ENCODE results near the gene RRAGB. TPM values are rescaled to one million over a fixed set of nuclear protein-coding genes. Genes with fewer than 3 reads are reported as not detected.
"Not testable (repeated sequence)": the region's sequence is repeated elsewhere in the genome, so short reads cannot be mapped to it uniquely, and the experiment has no call there.

Gene RRAGB
- total RNA-seq, 1 donor from 2014 or later, result 9.9 TPM

- DNase-seq (no peak), ATAC-seq (no peak)
- intact Hi-C loops (cut with micrococcal nuclease), result no loop called here
Observed at GRCh38 chrX:55754861-55755294, 37.3 kb downstream of the RRAGB start.

- DNase-seq, result no peak
- intact Hi-C loops (cut with micrococcal nuclease), result no loop called here
- no peak for ATAC-seq
Observed at GRCh38 chrX:55758033-55758432, 40.5 kb downstream of the RRAGB start.

GRCh38 chrX:55759478-55759877 is 41.9 kb downstream of the RRAGB start:
- intact Hi-C loops (cut with micrococcal nuclease), result no loop called here
- DNase-seq (no peak), ATAC-seq (no peak)

- DNase-seq, result no peak
- no peak for ATAC-seq
- intact Hi-C loops (cut with micrococcal nuclease), result no loop called here
Observed at GRCh38 chrX:55767100-55767499, 49.6 kb downstream of the RRAGB start.

- ATAC-seq; DNase-seq; intact Hi-C loops (cut with micrococcal nuclease): not testable (repeated sequence)
Observed at GRCh38 chrX:55774419-55774818, 56.9 kb downstream of the RRAGB start.

GRCh38 chrX:55777596-55777995 is 60.0 kb downstream of the RRAGB start:
- intact Hi-C loops (cut with micrococcal nuclease), result no loop called here
- ATAC-seq (no peak), DNase-seq (no peak)

GRCh38 chrX:55778322-55778721 is 60.8 kb downstream of the RRAGB start:
- no peak for ATAC-seq
- intact Hi-C loops (cut with micrococcal nuclease), result no loop called here
- DNase-seq, result no peak

- DNase-seq (no peak), ATAC-seq (no peak)
- intact Hi-C loops (cut with micrococcal nuclease), result no loop called here
Observed at GRCh38 chrX:55783723-55784122, 66.2 kb downstream of the RRAGB start.

- intact Hi-C loops (cut with micrococcal nuclease), result no loop called here
- DNase-seq, result no peak
- ATAC-seq, result no peak
Observed at GRCh38 chrX:55787063-55787462, 69.5 kb downstream of the RRAGB start.

- no peak for ATAC-seq
- DNase-seq, result no peak
Observed at GRCh38 chrX:55787727-55788126, 70.2 kb downstream of the RRAGB start.

GRCh38 chrX:55794405-55794804 is 76.9 kb downstream of the RRAGB start:
- DNase-seq (no peak), ATAC-seq (no peak)
- intact Hi-C loops (cut with micrococcal nuclease), result no loop called here

More at GRCh38 chrX:55787727-55788126, 70.2 kb downstream of the RRAGB start:
- intact Hi-C loops (cut with micrococcal nuclease), result no loop called here

GRCh38 chrX:55796496-55796895 is 78.9 kb downstream of the RRAGB start:
- ATAC-seq (no peak), DNase-seq (no peak)
- intact Hi-C loops (cut with micrococcal nuclease), result no loop called here

- DNase-seq, result no peak
- ATAC-seq, result no peak
- intact Hi-C loops (cut with micrococcal nuclease), result no loop called here
Observed at GRCh38 chrX:55801811-55802210, 84.3 kb downstream of the RRAGB start.

Other genes starting within 250 kb of the RRAGB start
- gene USP51, start 227.9 kb upstream of the RRAGB start, total RNA-seq, result 1.5 TPM
- gene FOXR2, start 94.3 kb upstream of the RRAGB start, total RNA-seq, result not detected

All from left ventricle myocardium superior (tissue), 1 donor.